Stimulated activated CD8-positive, alpha-beta memory T cell treated with anti-CD3 and anti-CD28 coated beads, Interleukin-7, amount 100 ng/mL, for 48 hours (primary cell): ENCODE results near the gene TNFRSF8.

ENCODE experiments used
- DNase-seq, 2 donors: peaks; one replicate each; pipeline ENCODE4 v3.0.0-alpha.2; 2020; ENCODE audit warnings: low read depth in 1 of 2; ENCODE audit errors: extremely low read depth in 1 of 2

The TNFRSF8 gene

DNA sequence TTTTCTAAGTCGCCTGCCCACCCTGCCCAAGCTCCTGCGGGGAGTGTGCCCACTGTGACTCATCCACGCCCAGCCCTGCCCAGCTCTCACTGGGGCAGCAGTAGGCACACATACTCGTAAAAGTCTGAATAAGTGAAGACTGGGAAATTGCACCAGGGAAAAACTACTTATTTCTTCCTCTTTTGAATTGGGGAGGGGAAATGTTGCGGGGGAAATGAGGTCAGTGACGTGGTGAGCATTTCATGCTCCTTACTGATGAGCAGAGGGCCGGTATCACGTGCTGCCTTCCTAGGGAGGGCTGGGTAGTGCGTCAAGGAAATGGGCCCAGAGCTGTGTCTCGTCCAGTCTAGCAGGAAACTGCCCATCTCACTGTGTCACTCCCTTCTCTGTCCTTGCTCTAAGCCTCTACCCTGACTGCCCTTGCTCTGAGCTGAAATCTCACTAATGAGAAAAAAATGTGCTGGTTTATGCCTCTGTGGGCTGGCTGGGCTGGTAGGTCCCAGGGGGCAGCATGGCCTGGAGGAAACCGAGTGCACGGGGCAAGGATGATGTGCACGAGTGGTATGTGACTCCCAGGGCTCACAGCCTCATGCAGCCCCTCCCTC, 90.2 kb downstream of the TNFRSF8 start:
- DNase-seq, result no peak

DNA sequence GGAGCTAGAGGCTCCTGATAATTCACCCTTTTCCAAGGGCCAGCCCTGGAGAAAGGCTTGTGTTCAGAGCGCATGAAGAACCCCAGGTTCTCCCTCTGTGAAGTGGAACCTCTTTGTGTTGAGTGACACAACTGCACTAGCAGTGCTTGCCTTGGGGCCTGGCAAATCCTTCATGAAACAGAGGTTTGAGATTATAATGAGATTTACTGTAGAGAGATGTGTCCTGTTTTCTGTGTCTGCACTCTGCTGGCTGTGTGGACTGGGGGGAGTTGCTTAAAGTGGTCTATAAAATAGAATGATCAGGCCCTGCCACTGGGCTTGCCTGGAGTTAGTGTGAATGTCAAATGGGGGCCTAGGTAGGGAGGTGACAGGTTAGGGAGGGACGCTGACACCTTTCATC, 92.2 kb downstream of the TNFRSF8 start:
- DNase-seq, result no peak

DNA sequence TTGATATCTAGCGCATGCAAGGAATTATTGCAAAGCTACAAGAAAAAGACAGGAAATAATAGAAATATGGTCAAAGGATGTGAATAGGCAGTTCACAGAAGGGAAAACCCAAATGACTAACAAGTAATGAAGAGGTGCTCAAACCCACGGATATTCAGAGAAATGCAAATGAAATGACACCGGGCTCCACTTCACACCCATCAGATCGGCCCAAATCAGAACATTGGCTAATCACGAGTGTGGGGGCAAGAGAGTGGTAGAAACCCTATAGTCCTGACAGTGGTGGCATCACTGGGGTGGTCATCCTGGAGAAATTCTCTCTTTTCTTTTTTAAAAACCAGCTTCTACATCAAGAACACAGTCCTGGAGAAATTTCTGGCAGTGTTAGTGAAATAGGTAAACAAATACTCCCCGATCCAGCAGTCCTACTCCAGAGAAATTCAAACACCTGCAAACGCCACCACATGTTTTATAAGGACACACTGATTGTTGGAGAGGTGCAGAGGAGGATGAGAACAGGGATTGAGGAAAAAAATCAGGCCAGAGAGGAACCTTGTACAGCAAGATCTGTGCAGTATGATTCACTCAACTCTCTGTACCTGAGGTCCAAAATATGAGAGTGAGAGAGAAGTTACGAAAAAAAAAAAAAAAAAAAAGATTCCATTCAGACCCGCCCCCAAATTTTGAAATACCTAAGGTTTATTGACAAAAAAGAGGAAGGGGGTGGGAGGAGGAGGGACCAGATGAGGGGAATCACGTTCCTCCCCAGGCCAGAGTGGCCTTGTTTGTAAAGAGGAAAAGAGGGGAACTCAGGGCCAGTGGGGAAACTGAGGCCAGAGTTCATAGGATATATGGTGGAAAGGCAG, 94.5 kb downstream of the TNFRSF8 start:
- DNase-seq, result no peak

DNA sequence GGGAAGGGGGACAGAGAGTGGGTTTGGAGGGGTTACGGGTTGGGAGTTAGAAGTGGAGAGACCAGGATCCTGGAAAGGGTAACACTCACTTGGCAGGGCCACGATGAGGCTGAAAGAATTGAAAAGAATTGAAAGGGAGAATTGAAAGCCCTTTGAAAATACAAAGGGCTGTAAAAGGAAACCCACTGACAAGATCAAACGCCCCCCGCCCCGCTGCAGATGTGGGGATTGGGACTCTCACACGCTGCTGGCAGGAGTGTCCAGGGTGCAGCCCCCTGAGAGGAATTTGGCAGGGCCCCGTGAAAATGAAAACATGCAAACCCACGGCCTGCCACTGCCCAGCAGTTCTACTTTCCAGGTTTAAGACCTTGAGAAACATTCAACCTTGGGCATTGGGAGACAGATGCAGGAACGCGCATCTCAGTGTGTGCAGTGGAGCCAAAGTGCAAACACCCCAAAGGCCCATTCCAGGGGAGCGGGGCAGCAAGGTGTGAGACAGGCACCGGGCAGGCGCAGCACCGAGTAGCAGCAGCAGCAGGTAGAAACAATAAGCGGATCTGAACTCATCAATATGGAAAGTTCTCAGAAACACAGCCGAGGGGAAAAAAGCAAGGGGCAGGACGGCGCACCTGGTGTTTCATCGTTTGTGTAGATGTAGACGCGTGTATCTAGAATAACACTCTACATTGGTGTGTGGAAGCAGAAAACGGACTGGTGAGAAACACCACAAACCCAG, 95.4 kb downstream of the TNFRSF8 start:
- DNase-seq, result no peak

DNA sequence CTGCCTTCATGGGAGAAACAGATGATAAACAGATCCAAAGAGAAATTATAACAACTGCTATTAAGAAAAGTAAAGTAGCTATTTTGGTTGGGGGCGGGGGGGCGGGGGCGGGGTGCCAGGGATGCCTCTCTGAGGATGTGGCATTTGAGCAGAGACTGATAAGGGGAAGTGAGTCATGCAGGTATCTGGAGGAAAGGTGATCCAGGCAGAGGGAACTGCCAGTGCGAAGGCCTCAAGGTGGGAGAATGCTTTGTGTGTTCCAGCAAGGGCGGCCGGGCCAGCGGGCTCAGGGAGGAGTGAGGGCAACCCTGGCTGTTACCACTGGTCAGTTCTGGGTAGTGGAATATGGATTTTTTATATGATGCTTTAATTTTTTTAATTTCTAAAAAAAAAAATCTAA, 96.7 kb downstream of the TNFRSF8 start:
- DNase-seq, result no peak

DNA sequence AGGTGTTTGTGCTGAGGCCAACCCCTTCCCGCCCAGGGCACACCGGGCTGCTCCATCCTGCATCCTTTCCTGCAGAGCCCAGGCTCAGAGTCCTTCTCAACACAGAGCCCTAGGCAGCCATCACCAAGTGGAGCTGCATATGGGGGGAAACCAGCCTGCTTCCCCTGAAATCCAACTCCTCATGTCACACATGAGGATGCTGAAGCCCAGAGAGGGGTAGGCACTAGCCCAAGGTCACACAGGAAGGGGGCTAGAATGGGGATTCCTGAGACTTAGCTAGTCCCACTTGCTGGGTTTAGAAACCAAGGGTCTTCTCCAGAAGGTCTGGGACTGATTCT, 98.2 kb downstream of the TNFRSF8 start:
- DNase-seq, result no peak

DNA sequence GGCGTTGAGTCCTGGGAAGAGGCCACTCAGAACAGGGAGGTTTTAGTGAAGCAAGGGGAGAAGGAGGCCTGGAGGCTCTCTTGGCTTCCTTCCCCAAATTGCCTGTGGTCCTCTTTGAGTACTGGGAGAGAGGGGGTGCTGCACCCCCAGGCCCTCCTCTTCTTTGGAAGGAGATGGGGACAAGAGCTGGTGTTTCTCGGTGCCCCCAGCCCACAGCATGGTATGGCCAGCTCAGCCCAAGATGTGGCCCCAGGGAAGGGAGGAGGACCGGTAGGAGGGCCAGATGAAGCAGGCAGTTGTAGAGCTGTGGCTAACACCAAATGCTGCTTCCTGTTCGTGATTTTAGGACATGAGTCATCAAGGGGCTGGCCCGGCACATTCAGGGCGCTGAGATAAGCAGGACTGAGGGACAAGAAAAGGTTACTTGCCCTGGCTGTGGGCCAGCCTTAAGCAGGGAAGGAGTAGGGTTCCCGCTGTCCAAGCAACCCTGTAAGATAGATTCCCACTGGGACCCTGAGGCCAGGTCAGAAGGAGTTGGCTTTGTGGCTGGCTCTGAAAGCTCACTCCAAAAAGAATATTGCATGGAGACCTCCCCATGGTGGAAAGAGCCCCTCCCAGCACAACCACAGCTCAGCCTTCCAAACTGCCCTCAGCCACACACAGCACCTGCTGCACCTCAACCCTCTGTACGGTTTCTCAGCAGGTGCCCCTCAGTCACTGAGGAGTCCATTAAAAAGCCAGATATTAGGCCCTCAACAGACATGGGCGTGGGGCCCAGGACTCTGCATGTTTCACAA, 98.8 kb downstream of the TNFRSF8 start:
- peak; percentile 62 to 84 for DNase-seq

DNA sequence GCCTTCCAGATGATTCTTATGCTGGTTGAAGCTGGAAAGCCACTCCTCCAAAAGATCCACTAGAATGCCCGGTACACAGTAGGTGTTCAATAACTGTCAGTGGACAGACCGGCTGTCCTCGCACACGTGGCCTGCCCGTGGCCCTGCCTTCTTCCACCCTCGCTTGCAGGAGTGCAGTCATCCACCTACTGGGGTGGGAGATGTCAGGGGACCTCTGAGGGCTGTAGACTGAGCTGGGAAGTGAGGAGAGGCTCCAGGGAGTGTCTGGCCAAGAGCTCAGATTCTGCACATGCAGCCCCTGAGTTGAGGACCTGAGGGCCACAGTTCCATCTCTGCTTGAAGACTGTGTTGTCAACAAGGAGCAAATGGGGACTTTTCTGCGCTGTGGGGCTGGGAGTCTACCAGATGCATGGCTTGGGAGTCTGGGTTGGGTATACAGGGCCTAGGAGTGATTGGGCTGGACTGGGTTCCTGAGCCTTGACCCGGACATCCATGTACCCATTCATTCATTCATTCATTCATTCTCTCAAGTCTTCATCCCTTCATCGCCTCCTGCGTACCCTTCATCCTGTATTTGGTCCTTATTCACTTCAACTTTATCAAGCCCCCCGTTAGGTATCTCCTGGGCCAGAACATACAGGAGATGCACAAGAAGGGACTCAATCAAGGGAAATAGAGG, 99.5 kb downstream of the TNFRSF8 start:
- no peak for DNase-seq

DNA sequence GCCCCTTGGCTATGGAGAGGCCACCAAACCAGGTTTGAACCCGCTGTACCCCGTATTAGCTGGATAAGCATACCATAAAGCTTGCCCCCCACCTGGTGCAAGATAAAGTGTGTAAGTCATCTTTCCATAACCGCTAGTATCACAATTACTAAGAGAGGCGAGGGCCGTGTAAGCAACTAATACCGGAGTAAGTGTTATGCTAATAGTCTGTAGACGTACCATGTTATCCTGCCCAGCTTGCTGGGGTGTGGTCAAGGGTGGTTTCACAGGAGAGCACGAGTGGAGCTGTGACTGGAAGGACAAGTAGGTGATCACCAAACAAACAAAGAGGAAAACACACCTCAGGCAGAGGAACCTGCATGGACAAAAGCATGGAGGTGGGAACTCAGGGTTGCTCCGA, 100.1 kb downstream of the TNFRSF8 start:
- DNase-seq, result no peak

DNA sequence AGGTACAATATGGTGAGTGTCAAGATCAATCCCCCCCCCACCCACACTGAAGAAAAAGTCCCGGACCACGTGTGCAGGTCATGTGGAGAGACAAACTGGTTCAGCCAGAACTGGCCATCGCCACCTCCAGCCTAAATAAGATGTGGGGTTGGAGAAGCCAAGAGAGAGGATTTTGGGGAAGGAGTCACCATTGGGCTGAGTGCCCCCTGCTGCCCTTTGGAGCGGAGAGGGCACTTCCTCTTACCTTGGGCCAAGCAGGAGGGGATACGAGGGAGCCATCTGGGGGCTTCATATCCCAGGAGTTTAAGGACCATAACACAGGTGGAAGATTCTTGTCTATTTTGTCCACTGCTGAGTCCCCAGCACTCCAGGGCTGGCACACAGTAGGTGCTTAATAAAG, 101.1 kb downstream of the TNFRSF8 start:
- DNase-seq, result no peak

DNA sequence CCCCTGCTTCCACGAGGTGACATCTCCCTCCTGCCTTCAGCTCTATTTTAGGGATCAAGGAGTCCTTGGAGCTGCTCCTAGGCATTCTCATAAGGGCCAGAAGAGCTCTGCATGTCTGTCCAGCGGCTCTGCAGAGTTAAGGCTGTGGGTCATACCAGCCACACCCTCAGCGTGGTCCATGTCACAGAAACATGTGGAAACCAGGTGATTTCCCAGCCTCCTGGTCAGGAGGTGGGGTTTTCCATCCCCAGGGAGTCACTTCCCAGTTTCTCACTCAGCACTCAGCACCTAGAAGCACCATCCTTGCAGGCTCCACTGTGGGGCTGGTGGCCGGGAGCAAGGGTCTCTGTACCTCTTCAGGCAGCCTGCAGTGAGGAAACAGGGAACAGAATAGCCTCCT, 102.2 kb downstream of the TNFRSF8 start:
- no peak for DNase-seq

DNA sequence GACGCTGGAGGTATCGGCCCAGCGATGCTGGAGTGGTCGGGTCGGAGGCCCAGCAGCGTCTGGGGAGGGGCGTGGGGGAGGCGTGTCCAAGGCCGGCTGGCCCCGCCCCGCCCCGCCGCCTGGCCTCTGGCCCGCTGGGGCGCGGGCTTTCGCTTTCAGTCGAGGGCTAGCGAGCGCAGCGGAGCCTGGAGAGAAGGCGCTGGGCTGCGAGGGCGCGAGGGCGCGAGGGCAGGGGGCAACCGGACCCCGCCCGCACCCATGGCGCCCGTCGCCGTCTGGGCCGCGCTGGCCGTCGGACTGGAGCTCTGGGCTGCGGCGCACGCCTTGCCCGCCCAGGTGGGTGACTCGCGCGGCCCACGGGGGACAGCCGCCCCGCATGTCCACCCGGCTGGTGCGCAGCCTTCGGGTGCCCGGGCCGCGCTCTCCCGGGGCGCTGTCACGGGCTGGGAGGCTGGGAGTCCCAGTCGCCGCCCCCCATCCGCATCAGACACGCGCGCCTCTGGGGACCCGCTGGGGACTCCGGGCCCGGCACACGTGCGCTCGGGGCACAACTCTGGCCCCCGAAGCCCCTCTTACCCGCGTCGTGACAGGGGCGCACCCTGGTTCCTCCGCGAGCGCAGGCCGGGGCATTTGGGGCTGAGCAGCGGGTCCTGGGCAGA, 103.9 kb downstream of the TNFRSF8 start, which contains the start of gene TNFRSF1B:
Gene TNFRSF1B (plus strand): TSS at position 158 of the 659 bp plus-strand sequence. CDS start 101 bp downstream, at position 259.
- DNase-seq, result peak in 1 of 2 donors; percentile 59

DNA sequence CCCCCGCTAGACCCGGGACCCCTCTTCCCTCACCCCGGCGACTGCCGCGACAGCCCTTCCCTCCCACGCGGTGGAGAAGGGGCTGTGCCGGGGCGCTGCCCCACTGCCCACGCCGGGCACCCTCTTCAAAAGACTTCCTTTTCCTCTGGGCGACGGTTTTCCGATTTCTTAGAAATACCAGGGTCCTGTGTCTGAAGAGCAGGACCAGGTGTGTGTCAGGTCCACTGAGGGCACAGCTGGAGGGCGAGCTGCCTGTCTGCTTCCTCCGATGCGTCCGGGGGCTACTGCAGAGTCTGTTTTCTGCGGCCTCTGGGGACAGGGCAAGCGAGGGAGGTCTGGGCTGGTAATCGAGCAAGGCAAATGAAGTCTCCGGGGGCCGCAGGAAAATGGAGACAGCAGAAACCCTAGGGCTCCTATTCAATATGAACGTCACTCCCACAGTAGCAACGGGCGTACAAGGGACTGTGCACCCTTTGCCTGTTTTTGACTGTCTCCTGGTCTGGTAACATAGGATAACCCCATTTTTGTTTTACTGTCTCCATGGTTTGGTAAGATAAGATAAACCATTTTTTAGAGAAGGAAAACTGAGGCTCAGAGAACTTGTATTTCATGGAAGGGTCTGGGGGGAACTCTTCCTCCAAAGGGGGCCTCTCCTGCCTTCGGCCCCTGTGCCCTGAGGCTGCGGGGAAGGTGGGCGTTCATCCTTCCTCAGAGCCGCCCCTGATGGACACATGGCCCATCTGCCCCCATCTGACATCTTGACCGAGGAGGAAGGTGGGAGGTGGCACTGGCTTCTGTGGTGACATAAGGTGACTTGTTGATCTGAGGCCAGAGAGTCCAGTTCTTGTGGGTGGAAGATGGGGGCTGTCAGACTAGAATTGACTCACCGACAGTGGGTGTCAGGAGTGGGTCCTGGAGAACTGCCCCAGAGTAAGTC, 104.7 kb downstream of the TNFRSF8 start:
- DNase-seq, result no peak

DNA sequence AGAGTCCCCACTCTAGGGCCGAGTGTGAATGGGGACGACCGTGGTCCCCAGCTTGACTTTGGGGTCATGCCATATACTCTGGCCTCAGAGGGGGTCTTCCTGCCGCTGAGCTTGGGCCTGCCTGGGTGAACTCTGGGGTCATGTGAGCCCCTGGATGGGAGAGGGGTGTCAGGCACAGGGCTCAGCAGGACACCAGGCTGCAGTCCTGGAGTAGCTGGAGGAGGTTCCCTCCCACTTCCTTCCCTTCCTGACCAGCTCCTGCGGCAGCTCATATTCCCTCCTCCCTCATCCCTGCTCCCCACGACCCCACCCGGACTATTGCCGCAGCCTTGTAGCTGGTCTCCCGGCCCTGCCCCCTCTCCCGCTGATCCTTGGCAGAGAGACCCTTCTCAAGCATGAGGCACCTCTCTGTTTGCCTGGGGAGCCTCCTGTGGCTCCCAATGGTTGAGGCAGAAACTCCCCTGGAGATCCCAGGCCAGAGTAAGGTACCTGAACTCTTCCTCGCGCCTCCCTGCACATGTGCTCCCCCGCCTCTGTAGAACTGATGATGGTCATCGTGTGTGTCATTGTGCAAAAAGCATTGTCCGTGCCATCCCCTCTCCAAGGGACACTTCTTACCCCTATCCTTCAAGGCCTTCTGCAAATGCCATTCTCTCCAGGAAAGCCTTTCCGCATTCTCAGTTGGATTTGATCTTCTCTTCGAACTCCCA, 105.5 kb downstream of the TNFRSF8 start:
- DNase-seq, result no peak

DNA sequence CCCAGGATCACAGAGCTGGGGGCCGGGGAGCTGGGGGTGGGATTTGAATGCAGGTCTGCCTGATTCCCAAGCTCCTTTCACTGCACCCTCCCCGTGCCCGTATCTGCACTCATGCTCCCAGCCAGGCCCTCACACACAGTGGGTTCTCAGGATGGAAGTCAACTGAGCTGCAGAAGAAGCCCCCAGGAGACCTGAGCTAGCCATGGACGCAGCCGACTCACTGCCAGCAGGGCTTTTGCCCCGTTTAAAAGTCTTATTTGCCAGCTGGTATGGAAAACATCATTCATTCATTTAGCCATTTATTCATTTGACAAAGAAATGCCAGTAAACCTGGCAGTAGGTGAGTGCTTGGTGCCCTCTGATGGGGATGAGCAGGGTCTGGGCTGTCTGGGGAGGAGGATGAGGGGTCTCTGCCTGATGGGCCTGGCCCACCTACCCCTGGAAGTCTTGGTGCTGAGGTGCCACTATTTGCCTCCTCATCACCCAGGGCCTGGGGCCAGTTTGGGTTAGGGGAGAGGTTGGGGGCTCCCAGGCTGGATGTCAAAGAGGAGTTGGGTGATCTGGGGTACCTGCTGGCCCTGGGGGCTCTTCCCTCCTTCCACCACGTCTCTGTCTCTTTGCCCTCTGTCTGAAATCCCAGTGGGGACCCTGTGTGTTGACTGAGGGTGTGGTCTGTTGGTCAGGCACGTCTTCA, 106.5 kb downstream of the TNFRSF8 start:
- no peak for DNase-seq

DNA sequence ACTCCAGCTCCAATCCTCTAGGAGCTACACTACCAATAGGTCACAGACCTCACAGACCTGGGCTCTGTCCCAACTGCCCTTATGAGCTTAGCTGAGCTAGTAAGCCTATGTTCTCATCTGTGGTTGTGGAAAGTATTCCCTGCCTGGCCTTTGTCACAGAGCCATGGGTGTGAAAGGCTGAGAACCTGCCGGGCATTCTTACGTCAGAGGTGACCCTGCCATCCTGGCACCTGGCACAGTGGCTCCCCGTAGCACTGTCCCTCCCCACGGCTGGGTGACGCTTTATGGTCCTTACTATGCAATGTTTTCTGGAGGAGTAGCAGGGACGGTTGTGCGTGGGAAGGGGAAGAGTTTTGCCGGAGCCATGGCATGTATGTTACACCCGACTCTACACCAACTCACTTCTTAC, 107.2 kb downstream of the TNFRSF8 start:
- DNase-seq, result no peak

DNA sequence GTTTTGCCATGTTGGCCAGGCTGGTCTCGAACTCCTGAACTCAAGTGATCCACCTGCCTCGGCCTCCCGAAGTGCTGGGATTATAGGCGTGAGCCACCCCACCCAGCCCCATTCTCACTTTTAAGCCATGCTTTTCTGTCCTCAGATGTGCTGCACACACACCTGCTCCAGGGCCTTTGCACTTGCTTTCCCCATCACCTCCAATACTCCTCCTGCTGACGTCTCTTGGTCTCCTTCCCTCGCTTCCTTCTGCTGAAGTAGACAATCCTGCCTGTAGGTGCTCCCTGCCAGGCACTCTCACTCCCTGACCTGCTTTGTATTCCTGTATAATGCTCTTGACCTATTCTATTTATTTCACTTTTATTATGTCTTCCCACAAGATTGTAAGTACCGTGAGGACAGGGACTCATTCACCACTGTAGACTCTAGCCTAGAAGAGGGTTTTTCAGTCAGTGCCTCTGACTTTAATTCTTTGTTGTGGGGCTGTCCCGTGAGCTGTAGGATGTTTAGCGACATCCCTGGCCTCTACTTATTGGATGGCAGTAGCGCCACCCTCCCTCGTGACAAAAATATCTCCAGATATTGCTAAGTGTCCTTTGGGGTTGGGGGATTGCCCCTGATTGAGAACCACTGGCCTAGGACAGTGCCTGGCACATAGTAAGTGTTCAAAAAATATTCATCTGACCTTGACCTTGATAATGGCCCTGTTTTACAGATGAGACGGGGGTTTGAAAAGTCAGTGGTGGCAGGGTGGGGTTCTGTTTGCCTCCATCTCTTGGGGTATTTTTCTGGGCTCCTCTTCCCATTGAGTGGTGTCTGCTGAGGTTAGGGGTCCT, 108.3 kb downstream of the TNFRSF8 start:
- DNase-seq, result no peak
